Endothelial cell of umbilical vein (primary cell): Measurements from ENCODE around the gene TMEM178A.

Source experiments
- CTCF ChIP-seq, 2 donors: IDR thresholded peaks; 1 replicate in 1 of 2; 2 replicates in 1 of 2; pipeline ENCODE4 v1.5.1; 2011; ENCODE audit warnings: low read length in 2 of 2, mild to moderate bottlenecking in 2 of 2, moderate library complexity in 2 of 2, control low read depth in 1 of 2, inconsistent platforms in 1 of 2, low read depth in 1 of 2; ENCODE audit not compliant: insufficient read depth in 1 of 2; ENCODE audit errors: extremely low read depth in 1 of 2
- MYC ChIP-seq: IDR thresholded peaks from one replicate; pipeline ENCODE4 v1.6.1; 2011; ENCODE audit warnings: mild to moderate bottlenecking, low read depth, low read length
- POLR2A ChIP-seq: IDR thresholded peaks from 2 replicates; pipeline ENCODE4 v1.6.1; 2012; ENCODE audit warnings: low read depth, mild to moderate bottlenecking, control low read depth, low read length

GRCh38 chr2:39755466-39755865 is 89.7 kb downstream of the TMEM178A start:
- no peak for TF ChIP-seq MYC
- no peak for TF ChIP-seq CTCF (IDR thresholded peaks at IDR 0.05; ENCODE audit: extremely low read depth in 1 of 2, insufficient read depth in 1 of 2, low read depth in 1 of 2, low read length in 2 of 2)
- no peak for TF ChIP-seq POLR2A
